ENCODE results near the gene TPCN1.

Gene TPCN1

GRCh38 chr12:113221181-113221996, at the start of gene TPCN1:
TPCN1 (plus strand) TSS chr12:113221464; CDS start chr12:113226853, 5,389 bp downstream.
- FAIRE-seq: peak; percentile 99

DNA sequence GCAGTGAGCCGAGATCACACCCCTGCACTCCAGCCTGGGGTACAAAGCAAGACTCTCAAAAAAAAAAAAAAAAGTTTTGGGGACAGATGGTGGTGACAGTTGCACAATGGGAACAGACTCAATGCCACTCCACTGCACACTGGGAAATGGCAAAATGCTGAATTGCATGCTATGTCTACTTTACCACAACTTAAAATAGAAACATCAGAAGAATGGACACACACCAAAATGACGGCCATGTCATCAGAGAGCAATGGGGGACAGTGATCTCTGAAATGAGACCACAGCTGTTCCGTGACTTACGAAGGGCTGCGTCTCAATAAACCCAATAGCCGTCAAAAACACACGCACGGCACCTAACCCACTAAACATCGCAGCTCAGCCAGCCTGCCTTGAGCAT, 49.7 kb upstream of the TPCN1 start:
- no peak for FAIRE-seq

GRCh38 chr12:113172185-113172584, 49.1 kb upstream of the TPCN1 start:
- FAIRE-seq: no peak

- FAIRE-seq: no peak
Measured at GRCh38 chr12:113173081-113173698, 48.1 kb upstream of the TPCN1 start.

GRCh38 chr12:113174461-113175384, 46.5 kb upstream of the TPCN1 start:
- no peak for FAIRE-seq

GRCh38 chr12:113179023-113179422, 42.2 kb upstream of the TPCN1 start:
- no peak for FAIRE-seq

DNA sequence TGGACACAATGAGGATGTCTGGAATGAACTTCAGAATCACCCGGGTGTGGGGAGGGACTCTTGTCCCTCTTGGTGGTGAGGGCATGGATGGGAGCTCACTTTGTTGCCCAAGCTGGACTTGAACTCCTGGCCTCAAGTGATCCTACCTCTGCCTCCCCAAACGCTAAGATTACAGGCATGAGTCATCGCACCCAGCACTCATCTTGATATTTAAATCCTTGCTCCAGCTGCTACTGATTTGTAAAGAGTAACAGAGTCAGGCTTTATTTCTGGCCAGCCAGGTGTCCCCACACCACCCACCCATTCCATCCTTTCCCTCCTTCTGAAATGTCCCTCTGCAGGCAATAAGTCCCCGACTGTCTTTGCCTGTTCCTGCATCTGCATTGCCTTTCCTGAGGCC, 40.9 kb upstream of the TPCN1 start:
- no peak for FAIRE-seq

DNA sequence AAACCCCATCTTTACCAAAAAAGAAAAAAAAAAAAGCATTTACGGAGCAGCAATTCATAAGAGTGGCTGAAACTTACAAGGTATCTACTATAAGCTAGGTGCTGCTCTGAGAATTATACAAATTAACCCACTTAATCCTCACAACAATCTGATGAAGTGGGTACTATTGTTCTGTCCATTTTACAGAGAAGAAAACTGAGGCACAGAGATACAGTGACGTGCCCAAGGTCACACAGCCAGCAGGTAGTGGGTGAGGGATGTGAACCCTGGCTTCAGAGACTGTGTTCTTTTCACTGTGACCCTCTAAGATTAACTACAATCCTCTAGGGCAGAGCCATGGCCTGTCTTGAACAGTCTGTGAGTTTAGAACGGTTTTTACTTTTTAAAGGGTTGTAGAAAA, 39.3 kb upstream of the TPCN1 start:
- FAIRE-seq: no peak

DNA sequence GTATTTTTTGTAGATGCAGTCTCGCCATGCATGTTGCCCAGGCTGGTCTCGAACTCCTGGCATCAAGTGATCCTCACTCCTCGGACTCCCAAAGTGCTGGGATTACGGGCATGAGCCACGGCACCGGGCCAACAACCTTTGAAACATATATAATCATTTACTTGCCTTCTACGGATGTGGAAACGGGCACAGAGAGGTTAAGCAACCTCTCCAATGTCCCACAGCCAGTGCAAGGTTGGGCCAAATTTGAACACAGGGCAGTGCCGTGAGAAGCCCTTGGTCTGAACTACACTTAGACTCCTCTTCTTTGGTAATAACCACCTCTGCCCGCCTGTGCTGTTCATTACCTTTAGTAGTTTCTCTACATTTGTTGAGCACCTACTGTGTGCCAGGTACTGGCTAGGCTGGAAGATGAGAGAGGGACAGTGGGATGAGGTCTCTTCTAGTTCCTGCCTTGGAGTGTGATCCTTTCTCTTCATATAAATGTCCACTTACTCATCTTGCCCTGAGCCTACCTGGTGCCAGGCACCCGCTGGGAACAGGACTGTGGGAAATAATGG, 38.2 kb upstream of the TPCN1 start:
- no peak for FAIRE-seq

GRCh38 chr12:113184098-113184899, 37.0 kb upstream of the TPCN1 start:
- FAIRE-seq: no peak

- FAIRE-seq: no peak
Measured at GRCh38 chr12:113184900-113185179, 36.4 kb upstream of the TPCN1 start.

DNA sequence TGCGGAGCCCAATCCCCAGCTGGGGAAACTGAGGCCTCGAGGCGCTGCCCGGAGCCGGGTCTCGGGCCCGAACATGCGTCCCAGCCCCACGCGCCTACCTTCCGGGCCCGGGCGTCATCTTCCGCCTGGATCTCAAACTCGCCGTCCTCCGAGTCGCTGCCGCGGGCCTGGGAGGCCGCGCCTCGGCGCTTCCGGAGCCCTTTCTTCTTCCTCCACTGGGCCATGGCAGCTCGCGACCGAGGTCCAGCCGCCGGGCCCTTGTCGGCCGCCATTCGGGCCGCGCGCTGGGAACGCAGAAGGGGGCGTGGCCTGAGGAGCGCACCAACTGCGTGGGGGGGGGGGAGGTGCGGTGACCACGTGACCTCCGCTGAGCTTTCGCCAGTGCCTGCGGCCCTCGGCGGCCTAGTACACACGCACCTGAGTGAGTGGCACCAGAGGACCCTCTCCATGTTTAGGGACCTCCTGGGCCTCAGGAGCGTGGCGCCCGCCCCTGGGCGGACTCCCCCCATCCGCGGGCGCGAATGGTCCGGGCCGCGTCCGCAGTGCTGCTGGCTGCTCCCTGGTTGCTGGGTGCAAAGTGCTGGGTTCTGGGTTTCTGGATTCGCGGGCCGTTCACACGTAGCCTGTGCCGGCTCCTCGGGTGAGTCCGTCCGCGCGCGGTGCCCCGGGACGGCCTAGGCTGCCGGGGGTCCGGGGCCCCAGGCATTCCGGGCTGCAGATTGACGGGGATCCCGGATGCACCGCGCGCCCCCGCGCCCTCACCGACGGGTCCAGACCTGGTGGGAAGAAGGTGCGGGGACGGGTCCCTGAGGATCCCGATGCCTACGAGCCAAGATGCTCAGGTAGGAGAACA, 35.9 kb upstream of the TPCN1 start, which contains the start of the genes DDX54 and RITA1:
Gene DDX54 (minus strand): TSS at position 299 of the 853 bp plus-strand sequence. CDS start 27 bp downstream, at position 272.
Gene RITA1 (plus strand): TSS at position 542 of the 853 bp plus-strand sequence. CDS start 1,026 bp downstream, outside the sequence.
- FAIRE-seq: no peak

DNA sequence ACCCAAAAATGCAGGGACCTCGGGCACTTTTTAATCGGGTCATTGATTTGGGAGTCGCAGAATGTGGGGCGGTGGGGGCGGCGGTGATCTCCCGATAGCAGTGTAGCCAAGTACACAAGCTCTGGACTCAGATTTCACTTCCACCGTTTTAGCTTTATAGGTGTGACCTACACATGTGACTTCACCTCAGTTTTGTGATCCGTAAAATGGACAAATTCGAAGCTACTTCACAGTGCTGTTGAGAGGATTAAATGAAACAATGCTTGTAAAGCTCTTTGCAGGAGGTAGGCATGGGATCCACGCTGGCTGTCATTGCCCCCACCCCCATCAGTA, 35.3 kb upstream of the TPCN1 start:
- FAIRE-seq: no peak

- FAIRE-seq: no peak
Measured at GRCh38 chr12:113186666-113187325, 34.5 kb upstream of the TPCN1 start.

GRCh38 chr12:113189361-113189760, 31.9 kb upstream of the TPCN1 start:
- no peak for FAIRE-seq

- FAIRE-seq: no peak
Measured at GRCh38 chr12:113190761-113191160, 30.5 kb upstream of the TPCN1 start.

DNA sequence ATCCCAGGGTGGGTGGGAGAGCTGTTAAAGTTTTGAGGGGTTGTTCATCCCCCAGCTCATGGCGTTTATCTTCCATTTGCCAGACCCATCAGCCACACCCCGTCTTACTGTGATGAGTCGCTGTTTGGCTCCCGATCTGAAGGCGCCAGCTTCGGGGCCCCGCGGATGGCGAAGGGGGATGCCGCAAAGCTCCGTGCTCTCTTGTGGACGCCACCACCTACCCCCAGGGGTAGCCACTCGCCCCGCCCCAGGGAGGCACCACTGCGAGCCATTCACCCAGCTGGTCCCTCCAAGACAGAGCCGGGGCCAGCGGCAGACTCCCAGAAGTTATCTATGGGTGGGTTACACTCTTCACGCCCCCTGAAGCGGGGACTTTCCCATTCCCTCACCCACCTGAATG, 30.0 kb upstream of the TPCN1 start:
- FAIRE-seq: no peak

DNA sequence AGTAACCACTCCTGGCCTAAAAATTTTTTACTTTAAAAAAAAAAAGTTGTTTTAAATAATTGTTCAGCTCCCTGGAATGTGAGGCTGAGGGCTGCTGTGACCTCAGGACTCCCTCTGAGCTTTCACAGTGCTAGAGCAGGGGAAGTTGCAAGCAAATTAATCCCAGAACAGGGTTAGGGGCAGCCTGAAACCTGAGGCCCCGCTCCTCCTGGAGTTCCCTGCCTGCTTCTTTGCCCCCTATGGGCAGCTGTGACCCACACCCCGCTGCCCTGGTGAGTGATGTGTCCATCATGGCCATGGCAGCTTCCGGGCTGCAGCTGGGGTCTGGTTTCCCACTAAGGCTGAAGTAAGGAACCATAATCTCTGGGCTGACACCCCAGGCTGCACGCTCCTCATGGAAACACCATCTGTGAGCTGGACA, 26.3 kb upstream of the TPCN1 start:
- no peak for FAIRE-seq

DNA sequence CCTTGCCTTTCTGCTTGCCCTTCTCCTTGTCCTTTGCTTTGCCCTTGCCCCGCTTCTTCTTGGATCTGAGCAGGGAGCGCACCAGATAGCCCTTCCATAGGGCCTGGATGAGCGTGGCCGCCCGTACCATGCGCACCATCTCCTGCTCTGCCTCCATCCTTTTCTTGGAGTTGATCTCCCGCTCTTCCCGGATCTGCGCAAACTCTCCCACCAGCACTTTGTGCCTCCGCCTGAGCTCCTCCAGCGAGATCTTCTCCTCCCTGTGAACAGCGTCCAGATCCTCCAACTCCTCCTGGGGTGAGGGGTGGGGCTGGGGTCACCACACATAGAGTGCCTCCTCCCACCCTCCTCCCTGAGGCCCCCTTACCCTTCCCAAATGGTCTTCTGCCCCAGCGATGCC, 25.7 kb upstream of the TPCN1 start:
- FAIRE-seq: no peak

DNA sequence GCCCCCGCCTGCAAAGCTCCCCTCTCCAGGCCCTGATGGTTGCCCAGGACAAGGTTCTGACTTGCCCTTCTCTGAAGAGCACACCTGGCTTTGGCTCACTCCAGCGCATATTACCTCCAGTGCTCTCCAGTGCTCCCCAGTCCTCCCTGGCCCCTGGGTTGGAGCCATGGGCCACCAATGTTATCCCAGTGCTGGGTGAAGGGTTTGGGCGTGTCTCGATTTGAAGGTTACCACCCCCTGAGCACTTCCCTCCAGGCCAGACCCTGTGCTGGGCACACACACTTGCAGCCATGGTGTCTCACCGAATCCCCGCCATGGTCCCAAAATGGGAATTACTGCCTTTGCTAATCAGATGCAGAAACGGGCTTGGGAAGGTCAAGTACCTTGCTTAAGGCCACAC, 24.7 kb upstream of the TPCN1 start:
- FAIRE-seq: no peak

DNA sequence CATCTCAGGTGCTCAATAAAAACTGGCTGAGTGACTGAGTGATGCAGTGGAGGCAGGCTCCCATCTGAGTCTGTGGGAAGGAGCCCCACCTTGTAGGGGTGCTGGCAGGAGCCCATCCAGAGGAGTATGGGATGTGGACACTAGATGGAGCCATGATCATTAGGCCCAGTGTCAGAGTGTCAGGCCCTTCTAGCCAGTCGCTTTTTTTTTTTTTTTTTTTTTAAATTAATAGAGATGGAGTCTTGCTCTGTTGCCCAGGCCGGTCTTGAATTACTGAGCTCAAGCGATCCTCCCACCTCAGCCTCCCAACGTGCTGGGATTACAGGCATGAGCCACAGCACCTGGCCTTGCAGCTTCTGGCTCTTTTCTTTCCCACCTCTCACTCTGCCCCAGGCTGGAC, 24.3 kb upstream of the TPCN1 start:
- peak; percentile 21 for FAIRE-seq

Data from endometrium (tissue), 2 donors.